AG04449 (cell line): ENCODE results near the gene BTBD2.

Source experiments
- CTCF ChIA-PET: fragments of 350-600 bp; formaldehyde crosslinking; extraction: SDS; loops from one replicate; lab custom pipeline; 2021; ENCODE audit warnings: antibody characterized with exemption; lab: Yijun Ruan, JAX
- POLR2A ChIA-PET: fragments of 400-600, 350-600 bp; formaldehyde crosslinking; extraction: SDS; loops from one replicate; lab custom pipeline; 2020; ENCODE audit warnings: antibody characterized with exemption, inconsistent platforms; lab: Yijun Ruan, JAX
- DNase-seq: peaks from one replicate; pipeline ENCODE4 v3.0.0-alpha.2; 2010; ENCODE audit warnings: low read depth, low spot score
- H3K4me3 ChIP-seq: 2 replicates; pipeline ENCODE4 v1.5.1; 2011; ENCODE audit warnings: low read depth, mild to moderate bottlenecking, control low read depth, low read length
- CTCF ChIP-seq: IDR thresholded peaks from one replicate; pipeline ENCODE4 v1.5.1; 2011; ENCODE audit warnings: mild to moderate bottlenecking, moderate library complexity, low read length, control low read depth, inconsistent platforms; ENCODE audit not compliant: insufficient read depth; ENCODE audit errors: missing control alignments

Gene BTBD2

GRCh38 chr19:2015608-2015950 is at the start of gene BTBD2:
TSS of gene BTBD2 (minus strand) at chr19:2015714. CDS start at chr19:2015703, 11 bp downstream.
- ChIA-PET POLR2A (no interaction called here), CTCF (no interaction called here)
- TF ChIP-seq CTCF = no peak
- DNase-seq = peak; percentile 10
- peak within 1 kb of the TSS; percentile 74 for H3K4me3 ChIP-seq

GRCh38 chr19:2064788-2065524 is 49.4 kb upstream of the BTBD2 start:
- DNase-seq = no peak
- POLR2A ChIA-PET = no interaction called here
- CTCF ChIA-PET = interaction anchor here (1.0 kb wide), 1 partner anchor 46 kb away, joined by 7 read pairs; no protein-coding TSS in a partner anchor
- no peak for TF ChIP-seq CTCF
- no peak overlapping the region for H3K4me3 ChIP-seq

GRCh38 chr19:2064395-2064787 is 48.9 kb upstream of the BTBD2 start:
- CTCF ChIA-PET = no interaction called here
- TF ChIP-seq CTCF = no peak
- POLR2A ChIA-PET = no interaction called here
- no peak for DNase-seq
- no peak overlapping the region for H3K4me3 ChIP-seq

GRCh38 chr19:2063824-2064223 is 48.3 kb upstream of the BTBD2 start:
- no peak for TF ChIP-seq CTCF
- no peak for DNase-seq
- CTCF ChIA-PET = interaction anchor here (1.4 to 2.4 kb wide), 2 partner anchors 44 to 166 kb away, joined by 3 to 6 read pairs; no protein-coding TSS in a partner anchor
- H3K4me3 ChIP-seq = no peak overlapping the region
- POLR2A ChIA-PET = no interaction called here

- ChIA-PET CTCF (interaction anchor here (1.4 to 2.4 kb wide), 2 partner anchors 43 to 165 kb away, joined by 3 to 6 read pairs; no protein-coding TSS in a partner anchor), POLR2A (no interaction called here)
- DNase-seq = no peak
- no peak for TF ChIP-seq CTCF
- H3K4me3 ChIP-seq = no peak overlapping the region
These were observed 47.3 kb upstream of the BTBD2 start for GRCh38 chr19:2062770-2063169.

GRCh38 chr19:2062389-2062729 is 46.8 kb upstream of the BTBD2 start:
- peak overlapping the region; percentile 73; the same call in 1 of the 2 replicates for H3K4me3 ChIP-seq
- CTCF ChIA-PET = interaction anchor here (1.0 to 2.4 kb wide), 2 partner anchors 8 to 43 kb away, joined by 3 to 6 read pairs; no protein-coding TSS in a partner anchor
- TF ChIP-seq CTCF = no peak
- DNase-seq = no peak
- POLR2A ChIA-PET = no interaction called here
